ENCODE measurements around the gene SLC24A3. TPM values are rescaled to one million over a fixed set of nuclear protein-coding genes. Genes with fewer than 3 reads are reported as not detected.
"Not testable (repeated sequence)": the region's sequence is repeated elsewhere in the genome, so short reads cannot be mapped to it uniquely, and the experiment has no call there.

The SLC24A3 gene
- total and polyA plus RNA-seq, 2 donors, result 12.6 to 20.5 TPM

DNA sequence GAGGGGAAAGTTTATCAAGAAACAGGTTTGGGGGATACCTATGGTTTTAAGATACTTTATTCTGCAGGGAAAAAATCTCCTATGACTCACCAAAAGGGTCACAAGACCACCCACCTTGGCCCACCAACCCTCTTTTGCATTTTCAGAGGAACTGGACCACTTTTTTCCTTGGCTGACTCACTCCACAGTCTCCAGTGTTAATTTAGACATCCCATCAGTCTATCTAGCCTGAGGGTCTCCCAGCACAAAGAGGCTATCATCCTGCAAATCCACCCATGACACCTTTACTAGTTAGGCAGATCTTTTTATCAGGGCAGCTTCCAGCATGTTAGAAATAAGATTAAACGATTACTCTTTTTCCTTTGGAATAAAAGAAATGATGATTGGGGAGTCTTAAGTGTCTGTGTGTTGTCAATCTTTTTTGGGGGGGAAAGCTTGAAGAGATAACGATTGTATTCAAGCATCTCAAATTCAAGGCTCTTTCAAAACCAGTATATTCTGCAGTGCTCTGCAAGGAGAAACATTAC lies 407.5 kb downstream of the SLC24A3 start:
- no peak overlapping the region for H3K4me3 ChIP-seq (ENCODE audit: low read depth, low read length)
- H3K4me1 ChIP-seq (ENCODE audit: insufficient read depth), result no peaks in the 10 kb centered on the region
- no peaks in the 10 kb centered on the region for H3K36me3 ChIP-seq (ENCODE audit: insufficient read depth)
- DNase-seq (ENCODE audit: extremely low spot score), result no peak
- 44% methylated on average over 2 of the region's 2 CpGs for WGBS
- H3K27ac ChIP-seq (ENCODE audit: low read depth), result no peak overlapping the region

- DNase-seq (ENCODE audit: extremely low spot score), result no peak
- WGBS, result 62% methylated on average over 2 of the region's 2 CpGs
- H3K4me1 ChIP-seq (ENCODE audit: insufficient read depth), result no peaks in the 10 kb centered on the region
- H3K27ac ChIP-seq (ENCODE audit: low read depth), result no peak overlapping the region
- H3K4me3 ChIP-seq (ENCODE audit: low read depth, low read length), result no peak overlapping the region
- no peaks in the 10 kb centered on the region for H3K36me3 ChIP-seq (ENCODE audit: insufficient read depth)
Observed at GRCh38 chr20:19620446-19620845, 408.0 kb downstream of the SLC24A3 start.

- Histone ChIP-seq H3K4me1 (ENCODE audit: insufficient read depth) (no peaks in the 10 kb centered on the region), H3K36me3 (ENCODE audit: insufficient read depth) (no peaks in the 10 kb centered on the region), H3K4me3 (ENCODE audit: low read depth, low read length) (no peak overlapping the region), H3K27ac (ENCODE audit: low read depth) (no peak overlapping the region)
- WGBS, result 89% methylated on average over 1 of the region's 1 CpG
- no peak for DNase-seq (ENCODE audit: extremely low spot score)
Observed at GRCh38 chr20:19621072-19621471, 408.6 kb downstream of the SLC24A3 start.

- Histone ChIP-seq H3K27ac (ENCODE audit: low read depth) (no peak overlapping the region), H3K4me1 (ENCODE audit: insufficient read depth) (no peaks in the 10 kb centered on the region), H3K4me3 (ENCODE audit: low read depth, low read length) (no peak overlapping the region), H3K36me3 (ENCODE audit: insufficient read depth) (no peaks in the 10 kb centered on the region)
- no peak for DNase-seq (ENCODE audit: extremely low spot score)
- 90% methylated on average over 3 of the region's 3 CpGs for WGBS
Observed at GRCh38 chr20:19624221-19624965, 412.0 kb downstream of the SLC24A3 start.

DNA sequence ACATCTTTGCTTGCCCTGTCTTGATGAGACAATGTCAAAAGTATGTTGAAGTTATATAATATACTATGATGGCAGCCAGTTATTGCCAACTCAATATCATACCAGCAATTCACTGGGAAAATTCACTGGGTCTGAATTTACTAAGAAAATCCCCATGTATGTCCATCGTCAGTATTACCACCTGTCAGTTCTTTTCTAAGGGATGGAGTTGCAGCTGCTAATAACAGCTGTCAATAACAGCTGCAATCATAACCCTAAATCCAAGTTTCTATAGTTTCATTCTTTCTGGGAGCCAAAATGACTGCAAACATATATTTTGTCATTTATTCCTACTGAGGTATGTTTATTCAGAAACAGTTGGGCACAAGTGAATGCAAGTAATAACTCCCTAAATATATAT lies 413.0 kb downstream of the SLC24A3 start:
- DNase-seq (ENCODE audit: extremely low spot score), result no peak
- H3K36me3 ChIP-seq (ENCODE audit: insufficient read depth), result no peaks in the 10 kb centered on the region
- H3K4me3 ChIP-seq (ENCODE audit: low read depth, low read length), result no peak overlapping the region
- WGBS, result 95% methylated on average over 1 of the region's 1 CpG
- no peak overlapping the region for H3K27ac ChIP-seq (ENCODE audit: low read depth)
- H3K4me1 ChIP-seq (ENCODE audit: insufficient read depth), result no peaks in the 10 kb centered on the region

GRCh38 chr20:19626896-19627295 lies 414.5 kb downstream of the SLC24A3 start:
- 87% methylated on average over 5 of the region's 5 CpGs for WGBS
- DNase-seq (ENCODE audit: extremely low spot score), result no peak
- no peaks in the 10 kb centered on the region for H3K36me3 ChIP-seq (ENCODE audit: insufficient read depth)
- H3K4me1 ChIP-seq (ENCODE audit: insufficient read depth), result no peaks in the 10 kb centered on the region
- no peak overlapping the region for H3K27ac ChIP-seq (ENCODE audit: low read depth)
- H3K4me3 ChIP-seq (ENCODE audit: low read depth, low read length), result no peak overlapping the region

GRCh38 chr20:19628570-19629134 lies 416.2 kb downstream of the SLC24A3 start:
- no peak for DNase-seq (ENCODE audit: extremely low spot score)
- Histone ChIP-seq H3K36me3 (ENCODE audit: insufficient read depth) (no peaks in the 10 kb centered on the region), H3K4me1 (ENCODE audit: insufficient read depth) (no peaks in the 10 kb centered on the region), H3K27ac (ENCODE audit: low read depth) (no peak overlapping the region), H3K4me3 (ENCODE audit: low read depth, low read length) (no peak overlapping the region)
- 77% methylated on average over 2 of the region's 2 CpGs for WGBS

GRCh38 chr20:19631410-19631809 lies 419.0 kb downstream of the SLC24A3 start:
- no peak for DNase-seq (ENCODE audit: extremely low spot score)
- 62% methylated on average over 5 of the region's 5 CpGs for WGBS
- Histone ChIP-seq H3K36me3 (ENCODE audit: insufficient read depth) (no peaks in the 10 kb centered on the region), H3K4me1 (ENCODE audit: insufficient read depth) (no peaks in the 10 kb centered on the region), H3K27ac (ENCODE audit: low read depth) (no peak overlapping the region), H3K4me3 (ENCODE audit: low read depth, low read length) (no peak overlapping the region)

GRCh38 chr20:19633985-19634384 lies 421.5 kb downstream of the SLC24A3 start:
- no peak for DNase-seq (ENCODE audit: extremely low spot score)
- no peak overlapping the region for H3K4me3 ChIP-seq (ENCODE audit: low read depth, low read length)
- WGBS, result 57% methylated on average over 3 of the region's 3 CpGs
- no peaks in the 10 kb centered on the region for H3K4me1 ChIP-seq (ENCODE audit: insufficient read depth)
- no peaks in the 10 kb centered on the region for H3K36me3 ChIP-seq (ENCODE audit: insufficient read depth)
- no peak overlapping the region for H3K27ac ChIP-seq (ENCODE audit: low read depth)

DNA sequence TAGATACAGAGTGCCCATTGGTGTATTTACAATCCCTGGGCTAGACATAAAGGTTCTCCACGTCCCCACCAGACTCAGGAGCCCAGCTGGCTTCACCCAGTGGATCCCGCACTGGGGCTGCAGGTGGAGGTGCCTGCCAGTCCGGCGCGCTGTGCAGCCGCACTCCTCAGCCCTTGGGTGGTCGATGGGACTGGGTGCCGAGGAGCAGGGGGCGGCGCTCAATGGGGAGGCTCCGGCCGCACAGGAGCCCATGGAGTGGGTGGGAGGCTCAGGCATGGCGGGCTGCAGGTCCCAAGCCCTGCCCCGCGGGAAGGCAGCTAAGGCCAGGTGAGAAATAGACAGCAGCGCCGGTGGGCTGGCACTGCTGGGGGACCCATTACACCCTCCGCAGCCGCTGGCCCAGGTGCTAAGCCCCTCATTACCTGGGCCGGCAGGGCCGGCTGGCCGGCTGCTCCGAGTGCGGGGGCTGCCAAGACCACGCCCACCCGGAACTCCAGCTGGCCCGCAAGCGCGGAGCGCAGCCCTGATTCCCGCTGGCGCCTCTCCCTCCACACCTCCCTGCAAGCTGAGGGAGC lies 427.1 kb downstream of the SLC24A3 start:
- not testable (repeated sequence) for H3K27ac ChIP-seq (ENCODE audit: low read depth); H3K36me3 ChIP-seq (ENCODE audit: insufficient read depth); H3K4me3 ChIP-seq (ENCODE audit: low read depth, low read length); DNase-seq (ENCODE audit: extremely low spot score); H3K4me1 ChIP-seq (ENCODE audit: insufficient read depth)
- WGBS, result 97% methylated on average over 32 of the region's 32 CpGs

GRCh38 chr20:19642860-19643259 lies 430.4 kb downstream of the SLC24A3 start:
- WGBS, result 91% methylated on average over 4 of the region's 4 CpGs
- Histone ChIP-seq H3K27ac (ENCODE audit: low read depth) (no peak overlapping the region), H3K4me3 (ENCODE audit: low read depth, low read length) (no peak overlapping the region), H3K4me1 (ENCODE audit: insufficient read depth) (no peaks in the 10 kb centered on the region), H3K36me3 (ENCODE audit: insufficient read depth) (no peaks in the 10 kb centered on the region)
- no peak for DNase-seq (ENCODE audit: extremely low spot score)

DNA sequence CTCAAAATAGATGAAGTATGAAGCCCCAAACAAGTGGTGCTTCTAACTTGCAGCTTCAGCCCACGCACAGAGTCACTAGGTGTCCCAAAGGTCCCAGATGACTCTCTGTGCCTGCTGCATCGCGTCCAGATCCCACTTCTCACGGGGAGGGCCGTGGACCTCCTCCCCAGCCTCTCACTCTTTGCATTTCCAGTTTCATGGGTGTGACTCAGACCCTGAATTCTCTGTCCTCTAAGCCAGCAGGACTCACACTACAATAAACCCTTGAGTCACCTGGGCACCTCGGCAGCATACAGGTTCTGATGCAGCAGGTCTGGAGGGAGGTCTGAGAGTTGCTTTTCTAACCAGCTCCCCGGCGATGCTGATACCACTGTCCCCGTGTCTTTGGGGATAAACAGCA lies 431.6 kb downstream of the SLC24A3 start:
- no peaks in the 10 kb centered on the region for H3K4me1 ChIP-seq (ENCODE audit: insufficient read depth)
- no peak for DNase-seq (ENCODE audit: extremely low spot score)
- H3K27ac ChIP-seq (ENCODE audit: low read depth), result no peak overlapping the region
- H3K4me3 ChIP-seq (ENCODE audit: low read depth, low read length), result no peak overlapping the region
- H3K36me3 ChIP-seq (ENCODE audit: insufficient read depth), result no peaks in the 10 kb centered on the region
- whole genome bisulfite sequencing, result 81% methylated on average over 9 of the region's 9 CpGs

GRCh38 chr20:19646963-19647362 lies 434.5 kb downstream of the SLC24A3 start:
- no peaks in the 10 kb centered on the region for H3K4me1 ChIP-seq (ENCODE audit: insufficient read depth)
- no peak for DNase-seq (ENCODE audit: extremely low spot score)
- WGBS, result 98% methylated on average over 2 of the region's 2 CpGs
- H3K27ac ChIP-seq (ENCODE audit: low read depth), result no peak overlapping the region
- H3K36me3 ChIP-seq (ENCODE audit: insufficient read depth), result no peaks in the 10 kb centered on the region
- H3K4me3 ChIP-seq (ENCODE audit: low read depth, low read length), result no peak overlapping the region

DNA sequence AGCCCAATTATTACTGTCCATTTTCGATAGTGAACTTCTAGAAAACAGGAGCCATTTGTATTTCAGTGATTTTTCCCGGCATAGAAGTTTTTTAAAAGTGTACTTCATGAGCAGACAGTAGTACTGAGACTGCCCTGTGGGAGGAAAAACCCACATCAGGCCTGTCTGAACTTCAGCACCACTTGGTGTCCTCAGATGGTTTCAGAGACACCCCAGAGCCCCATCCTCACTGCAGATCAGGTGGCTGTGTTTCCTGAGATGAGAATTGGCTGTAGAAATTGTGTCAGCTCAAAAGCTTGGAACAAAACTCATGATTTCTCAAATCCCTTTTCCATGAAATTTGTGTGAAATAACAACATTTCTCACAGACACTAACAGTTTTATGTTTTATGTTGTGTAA lies 435.6 kb downstream of the SLC24A3 start:
- Histone ChIP-seq H3K27ac (ENCODE audit: low read depth) (no peak overlapping the region), H3K4me3 (ENCODE audit: low read depth, low read length) (no peak overlapping the region), H3K36me3 (ENCODE audit: insufficient read depth) (no peaks in the 10 kb centered on the region), H3K4me1 (ENCODE audit: insufficient read depth) (no peaks in the 10 kb centered on the region)
- no peak for DNase-seq (ENCODE audit: extremely low spot score)
- WGBS, result 93% methylated on average over 2 of the region's 2 CpGs

Measured in urinary bladder (tissue), 4 donors.